KOPT-K1 (cell line): Measurements from ENCODE around the gene LYPLA2.
"Not testable (repeated sequence)": the region's sequence is repeated elsewhere in the genome, so short reads cannot be mapped to it uniquely, and the experiment has no call there.

Source experiments
- H3K27ac ChIP-seq: fragments of 200-600 bp; sonication (generic); 2 replicates; pipeline ENCODE4 v1.5.1; 2016; ENCODE audit warnings: antibody characterized with exemption, mild to moderate bottlenecking, low read depth, low read length; ENCODE audit not compliant: poor library complexity, severe bottlenecking
- H3K36me3 ChIP-seq: fragments of 200-600 bp; sonication (generic); 2 replicates; pipeline ENCODE4 v1.5.1; 2017; ENCODE audit warnings: antibody characterized with exemption, mild to moderate bottlenecking, low read length, moderate library complexity; ENCODE audit not compliant: insufficient read depth
- H3K9me3 ChIP-seq: fragments of 200-600 bp; sonication (generic); 2 replicates; pipeline ENCODE4 v1.5.1; 2017; ENCODE audit warnings: antibody characterized with exemption, low read length, mild to moderate bottlenecking; ENCODE audit not compliant: insufficient read depth, poor library complexity, severe bottlenecking

Gene LYPLA2

GRCh38 chr1:23793861-23794731, 3.2 kb downstream of the LYPLA2 start:
- no peak overlapping the region for H3K27ac ChIP-seq
- peaks cover 58% of the 10 kb centered on the region for H3K36me3 ChIP-seq
- no peaks in the 10 kb centered on the region for H3K9me3 ChIP-seq

GRCh38 chr1:23794732-23795182, 3.8 kb downstream of the LYPLA2 start:
- H3K27ac ChIP-seq, H3K9me3 ChIP-seq: not testable (repeated sequence)
- peaks cover 57% of the 10 kb centered on the region for H3K36me3 ChIP-seq

GRCh38 chr1:23795676-23796465, 4.9 kb downstream of the LYPLA2 start:
- H3K27ac ChIP-seq, result no peak overlapping the region
- peaks cover 57% of the 10 kb centered on the region for H3K36me3 ChIP-seq
- H3K9me3 ChIP-seq, result no peaks in the 10 kb centered on the region

DNA sequence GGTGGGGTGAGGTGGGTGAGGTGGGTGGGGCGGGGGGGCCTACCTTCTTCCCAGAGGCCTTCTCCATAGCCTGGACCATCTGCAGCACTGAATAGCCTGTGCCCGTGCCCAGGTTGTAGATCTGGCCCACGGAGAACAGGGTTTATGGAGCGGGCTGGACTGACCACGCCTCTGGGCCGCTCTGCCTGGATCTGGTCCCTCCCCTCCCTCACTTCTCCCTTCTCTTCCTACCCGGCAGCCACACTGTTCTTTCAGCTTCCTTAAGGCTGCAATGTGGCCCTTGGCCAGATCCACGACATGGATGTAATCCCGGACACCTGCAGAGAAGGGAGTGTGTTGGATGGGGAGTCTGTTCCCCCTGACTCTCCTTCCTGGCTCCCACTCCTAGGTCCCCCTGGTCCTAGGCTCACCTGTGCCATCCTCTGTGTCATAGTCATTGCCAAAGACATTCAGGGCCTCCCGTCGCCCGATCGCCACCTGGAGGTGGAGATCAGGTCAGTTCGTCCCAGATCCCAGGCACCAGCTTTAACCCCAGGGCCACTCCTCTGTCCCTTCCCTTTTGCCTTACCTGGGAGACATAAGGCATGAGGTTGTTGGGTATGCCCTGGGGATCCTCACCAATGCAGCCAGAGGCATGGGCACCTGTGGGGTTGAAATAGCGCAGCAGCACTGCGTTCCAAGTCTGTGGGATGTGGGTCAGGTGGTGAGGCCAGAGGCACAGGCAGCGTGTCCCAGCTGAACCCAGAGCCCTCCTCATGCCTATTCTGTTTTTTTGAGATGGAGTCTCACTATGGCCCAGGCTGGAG, 5.7 kb downstream of the LYPLA2 start:
- Histone ChIP-seq H3K27ac (no peak overlapping the region), H3K9me3 (no peaks in the 10 kb centered on the region), H3K36me3 (peaks cover 57% of the 10 kb centered on the region)

GRCh38 chr1:23797478-23798448, 6.8 kb downstream of the LYPLA2 start:
- Histone ChIP-seq H3K36me3 (peaks cover 54% of the 10 kb centered on the region), H3K9me3 (no peaks in the 10 kb centered on the region), H3K27ac (no peak overlapping the region)

DNA sequence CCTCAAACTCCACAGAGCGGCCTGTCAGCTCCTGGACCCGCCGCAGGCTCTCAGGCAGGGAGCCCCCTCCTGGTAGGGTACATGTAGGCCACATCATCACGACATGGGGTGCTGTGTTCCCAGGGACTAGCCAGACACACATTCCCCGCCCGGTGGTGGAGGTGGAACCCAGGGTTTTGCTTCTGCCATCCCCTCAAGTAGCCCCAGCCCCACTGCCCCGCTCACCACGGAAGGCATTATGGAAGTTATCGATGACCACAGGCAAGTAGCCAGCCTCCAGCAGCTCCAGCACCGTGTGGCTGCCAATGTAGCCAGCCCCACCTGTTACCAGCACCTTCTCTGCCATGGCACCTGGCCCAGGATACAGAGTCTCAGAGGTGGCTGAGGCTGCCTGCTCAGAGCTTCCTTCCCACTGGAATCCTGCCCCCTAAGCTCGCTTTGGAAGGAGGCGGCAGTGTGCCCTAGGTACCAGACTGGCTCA, 7.8 kb downstream of the LYPLA2 start:
- Histone ChIP-seq H3K27ac (no peak overlapping the region), H3K36me3 (peaks cover 46% of the 10 kb centered on the region), H3K9me3 (no peaks in the 10 kb centered on the region)

DNA sequence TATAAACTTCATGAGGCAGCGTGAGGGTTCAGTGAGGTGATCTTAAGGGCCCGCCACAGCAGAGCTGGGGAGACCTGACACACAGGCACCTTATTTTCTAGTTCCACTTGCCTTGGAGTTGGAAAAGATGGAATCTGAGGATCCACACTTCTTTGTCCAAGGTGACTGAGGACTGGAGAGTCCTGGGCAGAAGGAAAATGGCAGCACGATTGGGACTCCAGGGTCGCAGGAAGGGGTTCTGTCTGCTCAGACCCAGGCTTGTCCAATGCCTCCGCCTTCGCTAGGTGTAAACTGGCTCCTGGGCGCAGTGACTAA, 8.3 kb downstream of the LYPLA2 start:
- Histone ChIP-seq H3K9me3 (no peaks in the 10 kb centered on the region), H3K36me3 (peaks cover 43% of the 10 kb centered on the region), H3K27ac (no peak overlapping the region)

- Histone ChIP-seq H3K9me3 (no peaks in the 10 kb centered on the region), H3K36me3 (peaks cover 37% of the 10 kb centered on the region), H3K27ac (peak overlapping the region; percentile 72)
These were observed 8.8 kb downstream of the LYPLA2 start for GRCh38 chr1:23799570-23800399.

GRCh38 chr1:23800400-23801337, 9.7 kb downstream of the LYPLA2 start, which contains the start of gene GALE:
Gene GALE (minus strand): TSS chr1:23800754. CDS start chr1:23799007, 1,747 bp downstream.
- H3K27ac ChIP-seq, result peak within 1 kb of the TSS; percentile 72
- no peaks in the 10 kb centered on the region for H3K9me3 ChIP-seq
- H3K36me3 ChIP-seq, result peaks cover 30% of the 10 kb centered on the region

GRCh38 chr1:23801338-23801748, 10.4 kb downstream of the LYPLA2 start:
- Histone ChIP-seq H3K9me3 (no peaks in the 10 kb centered on the region), H3K36me3 (peaks cover 25% of the 10 kb centered on the region), H3K27ac (peak overlapping the region; percentile 72)

- Histone ChIP-seq H3K36me3 (peaks cover 20% of the 10 kb centered on the region), H3K9me3 (no peaks in the 10 kb centered on the region), H3K27ac (no peak overlapping the region)
These were observed 10.9 kb downstream of the LYPLA2 start for GRCh38 chr1:23801876-23802275.

DNA sequence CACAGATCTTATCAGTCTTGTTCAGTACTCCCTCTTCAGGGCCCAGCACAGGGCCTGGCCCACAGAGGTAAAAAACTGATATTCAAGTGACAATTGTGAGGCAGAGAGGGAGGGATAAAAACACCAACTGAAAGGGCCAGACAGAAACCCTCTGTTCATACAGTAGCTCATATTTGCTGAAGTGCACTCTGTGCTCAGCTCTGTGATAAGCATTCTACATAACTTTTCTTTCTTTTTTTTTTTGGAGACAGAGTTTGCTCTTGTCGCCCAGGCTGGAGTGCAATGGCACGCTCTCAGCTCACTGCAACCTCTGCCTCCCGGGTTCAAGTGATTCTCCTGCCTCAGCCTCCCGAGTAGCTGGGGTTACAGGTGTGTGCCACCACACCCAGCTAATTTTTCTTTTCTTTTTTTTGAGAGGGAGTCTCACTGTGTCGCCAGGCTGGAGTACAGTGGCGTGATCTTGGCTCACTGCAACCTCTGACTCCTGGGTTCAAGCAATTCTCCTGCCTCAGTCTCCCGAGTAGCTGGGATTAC, 11.9 kb downstream of the LYPLA2 start:
- peaks cover 11% of the 10 kb centered on the region for H3K36me3 ChIP-seq
- H3K9me3 ChIP-seq, H3K27ac ChIP-seq: not testable (repeated sequence)
